Stomach (tissue), 9 donors: ENCODE results near the gene DOCK4. TPM values are rescaled to one million over a fixed set of nuclear protein-coding genes. Genes with fewer than 3 reads are reported as not detected.

Experiments
- DNase-seq, 2 donors: peaks; one replicate each; pipeline versions ENCODE4 v3.0.0 to v3.0.0-alpha.2; 2013 to 2019
- H3K27ac ChIP-seq, 5 donors: fragments of 200-600 bp in 4 of 5; sonication (generic) in 4 of 5; one replicate each; pipeline ENCODE4 v1.5.1; 2013 to 2019; ENCODE audit warnings: mild to moderate bottlenecking in 1 of 5, moderate library complexity in 1 of 5
- H3K27me3 ChIP-seq, 3 donors: fragments of 200-600 bp; sonication (generic); one replicate each; pipeline ENCODE4 v1.5.1; 2017 to 2019; ENCODE audit warnings: mixed run types in 1 of 3
- H3K36me3 ChIP-seq, 4 donors: fragments of 200-600 bp; sonication (generic); 1 replicate in 3 of 4; 2 replicates in 1 of 4; pipeline ENCODE4 v1.5.1; 2016 to 2019
- H3K4me1 ChIP-seq, 4 donors: fragments of 200-600 bp; sonication (generic); one replicate each; pipeline ENCODE4 v1.5.1; 2016 to 2019
- H3K4me3 ChIP-seq, 4 donors: fragments of 200-600 bp; sonication (generic) in 3 of 4; one replicate each; pipeline ENCODE4 v1.5.1; 2016 to 2019; ENCODE audit warnings: mild to moderate bottlenecking in 1 of 4
- H3K9me3 ChIP-seq, 4 donors: fragments of 200-600 bp; sonication (generic); one replicate each; pipeline ENCODE4 v1.5.1; 2016 to 2019
- EP300 ChIP-seq: sonication (generic); formaldehyde crosslinking; IDR thresholded peaks from one replicate; pipeline ENCODE4 v1.6.1; 2017; ENCODE audit warnings: antibody characterized with exemption
- POLR2A ChIP-seq, 4 donors: fragments of 450-650 bp; IDR thresholded peaks; one replicate each; pipeline ENCODE4 v1.6.1; 2016; ENCODE audit warnings: antibody characterized with exemption in 4 of 4, control low read depth in 2 of 4, mild to moderate bottlenecking in 1 of 4, moderate library complexity in 1 of 4
- POLR2AphosphoS5 ChIP-seq, 3 donors: sonication (generic); formaldehyde crosslinking; IDR thresholded peaks; one replicate each; pipeline ENCODE4 v1.6.1; 2016; ENCODE audit warnings: antibody characterized with exemption in 3 of 3
- WGBS, 5 donors: extraction: QIAGEN DNeasy Blood & Tissue Kit in 3 of 5; methylation state at CpG; one replicate each; pipeline versions ENCODE4 v1.1.5 to v1.1.7; 2013 to 2018; 5-methylcytosine and 5-hydroxymethylcytosine counted together
- intact Hi-C: fragments of 100-400 bp; cut with DNase I; formaldehyde crosslinking; loops from one replicate; pipeline ENCODE4 v1.15.1; 2023; ENCODE audit warnings: low total_unique reads
- polyA plus RNA-seq, 3 donors: library from polyadenylated mRNA; stranded (reverse); fragments of 200-250 nt; gene quantifications; one replicate each; pipeline ENCODE4 v1.2.3, GENCODE V29; 2013
- total RNA-seq, 5 donors: library from RNA; depleted of rRNA; stranded (reverse); fragments of >200 nt; gene quantifications; one replicate each; pipeline versions ENCODE4 v1.1.0 to v1.2.3, GENCODE V29; 2014 to 2016
- TF ChIP-seq, protein P1 (sequence below), 7 experiments: fragments of 450-650 bp in 4 of 7; fragments of 200-600 bp in 3 of 7; sonication (generic) in 3 of 7; IDR thresholded peaks; one replicate each; pipeline ENCODE4 v1.5.1; 2016 to 2019; ENCODE audit warnings: antibody characterized with exemption in 7 of 7, control low read depth in 2 of 7, mild to moderate bottlenecking in 1 of 7
- donor health status: healthy with polysubstance abuse.
- donor health status: Bipolar disorder and iron deficiency.
- donor health status: healthy.

The DOCK4 gene
- total and polyA plus RNA-seq, 8 donors, result 1.1 to 54.9 (median 16.4) TPM

DNA sequence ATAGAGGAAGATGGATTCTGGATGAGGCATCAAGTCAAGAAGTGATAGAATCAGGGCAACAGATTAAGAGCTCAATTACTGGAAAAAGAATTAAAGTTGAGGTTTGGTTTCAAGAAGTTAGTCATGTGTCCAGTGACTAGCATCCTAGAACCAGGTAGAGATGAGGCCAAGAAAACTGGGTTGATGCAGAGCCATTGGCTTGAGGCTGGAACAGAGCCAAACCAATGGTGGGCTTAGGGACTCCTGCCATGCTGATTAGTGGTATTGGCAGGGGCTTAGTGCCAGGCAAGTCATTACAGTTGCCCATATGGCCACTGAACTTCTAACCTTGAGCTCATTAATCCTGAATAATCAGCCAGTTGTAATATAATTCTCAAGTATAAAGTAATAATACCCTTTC is 18.8 kb upstream of the DOCK4 start:
- DNase-seq, result no peak
- TF ChIP-seq POLR2AphosphoS5 (IDR thresholded peaks at IDR 0.05) (no peak), POLR2A (IDR thresholded peaks at IDR 0.05) (no peak), EP300 (no peak)
- TF ChIP-seq, protein P1, sequence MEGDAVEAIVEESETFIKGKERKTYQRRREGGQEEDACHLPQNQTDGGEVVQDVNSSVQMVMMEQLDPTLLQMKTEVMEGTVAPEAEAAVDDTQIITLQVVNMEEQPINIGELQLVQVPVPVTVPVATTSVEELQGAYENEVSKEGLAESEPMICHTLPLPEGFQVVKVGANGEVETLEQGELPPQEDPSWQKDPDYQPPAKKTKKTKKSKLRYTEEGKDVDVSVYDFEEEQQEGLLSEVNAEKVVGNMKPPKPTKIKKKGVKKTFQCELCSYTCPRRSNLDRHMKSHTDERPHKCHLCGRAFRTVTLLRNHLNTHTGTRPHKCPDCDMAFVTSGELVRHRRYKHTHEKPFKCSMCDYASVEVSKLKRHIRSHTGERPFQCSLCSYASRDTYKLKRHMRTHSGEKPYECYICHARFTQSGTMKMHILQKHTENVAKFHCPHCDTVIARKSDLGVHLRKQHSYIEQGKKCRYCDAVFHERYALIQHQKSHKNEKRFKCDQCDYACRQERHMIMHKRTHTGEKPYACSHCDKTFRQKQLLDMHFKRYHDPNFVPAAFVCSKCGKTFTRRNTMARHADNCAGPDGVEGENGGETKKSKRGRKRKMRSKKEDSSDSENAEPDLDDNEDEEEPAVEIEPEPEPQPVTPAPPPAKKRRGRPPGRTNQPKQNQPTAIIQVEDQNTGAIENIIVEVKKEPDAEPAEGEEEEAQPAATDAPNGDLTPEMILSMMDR (IDR thresholded peaks at IDR 0.05), result no peak
- no peaks in the 10 kb centered on the region for H3K9me3 ChIP-seq
- H3K4me1 ChIP-seq, result peaks cover 0 to 11% (median 3%) of the 10 kb centered on the region in 4 donors
- no peak overlapping the region for H3K27ac ChIP-seq
- H3K27me3 ChIP-seq, result no peaks in the 10 kb centered on the region
- intact Hi-C loops, result no loop called here
- H3K4me3 ChIP-seq, result no peak overlapping the region
- H3K36me3 ChIP-seq, result no peaks in the 10 kb centered on the region

DNA sequence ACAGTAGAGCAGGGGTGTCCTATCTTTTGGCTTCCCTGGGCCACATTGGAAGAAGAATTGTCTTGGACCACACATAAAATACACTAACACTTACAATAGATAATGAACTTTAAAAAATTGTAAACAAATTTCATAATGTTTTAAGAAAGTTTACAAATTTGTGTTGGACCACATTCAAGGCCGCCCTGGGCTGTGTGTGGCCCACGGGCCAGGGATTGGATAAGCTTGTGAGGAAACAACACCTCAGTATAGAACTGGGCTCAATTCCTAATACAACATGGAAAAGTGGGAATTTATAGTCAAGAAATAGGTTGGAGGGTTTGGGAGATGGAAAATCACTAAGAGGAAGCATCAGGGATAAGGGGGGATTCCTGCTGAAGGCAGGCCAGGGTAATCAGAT is 18.0 kb upstream of the DOCK4 start:
- TF ChIP-seq POLR2AphosphoS5 (IDR thresholded peaks at IDR 0.05) (no peak), POLR2A (IDR thresholded peaks at IDR 0.05) (no peak), EP300 (no peak)
- TF ChIP-seq, protein P1 (IDR thresholded peaks at IDR 0.05), result no peak
- peaks cover 0 to 11% (median 3%) of the 10 kb centered on the region in 4 donors for H3K4me1 ChIP-seq
- H3K4me3 ChIP-seq, result no peak overlapping the region
- 78 to 94% (median 81%) methylated on average over 2 of the region's 2 CpGs for WGBS, 5 donors
- DNase-seq, result no peak
- intact Hi-C loops, result no loop called here
- no peaks in the 10 kb centered on the region for H3K9me3 ChIP-seq
- H3K27me3 ChIP-seq, result no peaks in the 10 kb centered on the region
- no peak overlapping the region for H3K27ac ChIP-seq
- H3K36me3 ChIP-seq, result no peaks in the 10 kb centered on the region

DNA sequence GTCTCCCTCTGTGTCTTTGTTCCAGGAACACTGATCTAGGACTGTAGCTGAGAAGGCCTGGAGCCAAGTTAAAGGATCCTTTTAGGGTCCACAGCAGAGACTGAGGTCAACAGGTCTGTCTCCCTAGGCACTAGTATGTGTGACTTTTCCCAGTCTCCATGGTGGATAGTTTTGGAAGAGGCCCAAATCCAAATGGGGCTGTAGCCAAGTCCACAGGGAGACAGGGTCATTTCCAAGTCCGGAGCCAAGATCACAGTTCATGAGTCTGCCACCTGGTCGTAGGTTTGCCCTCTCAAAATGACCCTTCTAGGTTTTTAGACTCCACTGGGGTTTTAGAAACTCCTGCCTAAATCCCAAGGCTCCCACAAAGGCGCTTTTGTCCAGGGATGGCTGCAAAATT is 17.1 kb upstream of the DOCK4 start:
- no peak overlapping the region for H3K27ac ChIP-seq
- TF ChIP-seq EP300 (no peak), POLR2AphosphoS5 (IDR thresholded peaks at IDR 0.05) (no peak), POLR2A (IDR thresholded peaks at IDR 0.05) (no peak)
- TF ChIP-seq, protein P1 (IDR thresholded peaks at IDR 0.05), result no peak

DNA sequence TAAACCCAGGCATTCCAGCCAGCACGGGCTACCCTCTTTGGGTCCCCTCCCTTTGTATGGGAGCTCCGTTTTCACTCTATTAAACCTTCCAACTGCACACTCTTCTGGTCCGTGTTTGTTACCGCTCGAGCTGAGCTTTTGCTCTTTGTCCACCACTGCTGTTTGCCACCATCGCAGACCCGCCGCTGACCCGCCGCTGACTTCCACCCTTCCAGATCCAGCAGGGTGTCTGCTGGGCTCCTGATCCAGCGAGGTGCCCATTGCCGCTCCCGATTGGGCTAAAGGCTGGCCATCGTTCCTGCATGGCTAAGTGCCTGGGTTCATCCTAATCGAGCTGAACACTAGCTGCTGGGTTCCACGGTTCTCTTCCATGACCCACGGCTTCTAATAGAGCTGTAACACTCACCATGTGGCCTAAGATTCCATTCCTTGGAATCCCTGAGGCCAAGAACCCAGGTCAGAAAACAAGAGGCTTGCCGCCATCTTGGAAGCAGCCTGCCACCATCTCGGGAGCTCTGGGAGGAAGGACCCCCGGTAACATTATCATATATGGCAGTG is 14.8 kb upstream of the DOCK4 start:
- H3K36me3 ChIP-seq, result no peaks in the 10 kb centered on the region
- H3K9me3 ChIP-seq, result no peaks in the 10 kb centered on the region
- intact Hi-C loops, result no loop called here
- WGBS, 5 donors, result 92 to 93% (median 92%) methylated on average over 19 to 20 of the region's 20 CpGs
- H3K4me3 ChIP-seq, result no peak overlapping the region
- DNase-seq, result no peak
- TF ChIP-seq, protein P1 (IDR thresholded peaks at IDR 0.05), result no peak
- no peak for TF ChIP-seq EP300
- H3K27ac ChIP-seq, result no peak overlapping the region
- H3K27me3 ChIP-seq, result no peaks in the 10 kb centered on the region
- H3K4me1 ChIP-seq, result peaks cover 0 to 11% (median 3%) of the 10 kb centered on the region in 4 donors

More for the DNA sequence above, 17.1 kb upstream of the DOCK4 start:
- DNase-seq, result no peak
- no peaks in the 10 kb centered on the region for H3K36me3 ChIP-seq
- H3K4me3 ChIP-seq, result no peak overlapping the region
- intact Hi-C loops, result no loop called here
- H3K9me3 ChIP-seq, result no peaks in the 10 kb centered on the region
- H3K4me1 ChIP-seq, result peaks cover 0 to 11% (median 3%) of the 10 kb centered on the region in 4 donors
- WGBS, 5 donors, result 58 to 81% (median 71%) methylated on average over 3 of the region's 3 CpGs
- no peaks in the 10 kb centered on the region for H3K27me3 ChIP-seq
